Activated CD4-positive, alpha-beta T cell treated with anti-CD3 and anti-CD28 coated beads, Interleukin-2, Interleukin-6, amounts not matched to agents 100 ng/mL and 50 ng/mL, durations not matched to agents 16 hours and 8 hours (primary cell): ENCODE measurements around the gene E2F1.

ENCODE experiments used
- DNase-seq: peaks from one replicate; pipeline ENCODE4 v3.0.0-alpha.2; 2020

Gene E2F1

GRCh38 chr20:33669873-33670640, 16.1 kb downstream of the E2F1 start:
- DNase-seq = no peak

- no peak for DNase-seq
Observed at GRCh38 chr20:33669224-33669623, 17.0 kb downstream of the E2F1 start.

- no peak for DNase-seq
Observed at GRCh38 chr20:33668466-33669155, 17.6 kb downstream of the E2F1 start.

- peak; percentile 89 for DNase-seq
Observed at GRCh38 chr20:33667676-33668465, 18.3 kb downstream of the E2F1 start.

GRCh38 chr20:33667245-33667675, 18.9 kb downstream of the E2F1 start:
- peak; percentile 64 for DNase-seq

- peak; percentile 96 for DNase-seq
Observed at GRCh38 chr20:33666293-33667244, 19.6 kb downstream of the E2F1 start, which contains the start of gene ACTL10. ACTL10 (plus strand) TSS chr20:33666943; CDS start chr20:33667498, 555 bp downstream.

GRCh38 chr20:33664762-33665144, 21.4 kb downstream of the E2F1 start:
- no peak for DNase-seq

- DNase-seq = no peak
Observed at GRCh38 chr20:33664085-33664761, 22.0 kb downstream of the E2F1 start.

GRCh38 chr20:33663161-33664084, 22.8 kb downstream of the E2F1 start:
- peak; percentile 91 for DNase-seq

GRCh38 chr20:33662172-33662571, 24.0 kb downstream of the E2F1 start, which contains the start of gene C20orf144:
C20orf144 (plus strand) TSS chr20:33662327; CDS start chr20:33662346, 19 bp downstream.
- DNase-seq = no peak

GRCh38 chr20:33660685-33661058, 25.5 kb downstream of the E2F1 start:
- no peak for DNase-seq

GRCh38 chr20:33660035-33660684, 26.0 kb downstream of the E2F1 start:
- no peak for DNase-seq

- DNase-seq = no peak
Observed at GRCh38 chr20:33659341-33660034, 26.7 kb downstream of the E2F1 start.

GRCh38 chr20:33658929-33659328, 27.3 kb downstream of the E2F1 start:
- DNase-seq = no peak

GRCh38 chr20:33658510-33658909, 27.7 kb downstream of the E2F1 start:
- no peak for DNase-seq

- no peak for DNase-seq
Observed at GRCh38 chr20:33657704-33658095, 28.5 kb downstream of the E2F1 start.

GRCh38 chr20:33656783-33657703, 29.1 kb downstream of the E2F1 start:
- no peak for DNase-seq
